Ishikawa (cell line): Measurements from ENCODE around the gene DUSP22.

Experiments
- RAD21 ChIP-seq: IDR thresholded peaks from 2 replicates; pipeline ENCODE4 v1.6.1; 2012; ENCODE audit warnings: low read depth
- TEAD4 ChIP-seq: IDR thresholded peaks from 2 replicates; pipeline ENCODE4 v1.6.1; 2012
- YY1 ChIP-seq: IDR thresholded peaks from 2 replicates; pipeline ENCODE4 v1.6.1; 2012; ENCODE audit warnings: low read depth
- TF ChIP-seq, protein P1 (sequence below): IDR thresholded peaks from 2 replicates; pipeline ENCODE4 v1.6.1; 2012
- TF ChIP-seq, protein P2 (sequence below): IDR thresholded peaks from 2 replicates; pipeline ENCODE4 v1.6.1; 2012

DNA sequence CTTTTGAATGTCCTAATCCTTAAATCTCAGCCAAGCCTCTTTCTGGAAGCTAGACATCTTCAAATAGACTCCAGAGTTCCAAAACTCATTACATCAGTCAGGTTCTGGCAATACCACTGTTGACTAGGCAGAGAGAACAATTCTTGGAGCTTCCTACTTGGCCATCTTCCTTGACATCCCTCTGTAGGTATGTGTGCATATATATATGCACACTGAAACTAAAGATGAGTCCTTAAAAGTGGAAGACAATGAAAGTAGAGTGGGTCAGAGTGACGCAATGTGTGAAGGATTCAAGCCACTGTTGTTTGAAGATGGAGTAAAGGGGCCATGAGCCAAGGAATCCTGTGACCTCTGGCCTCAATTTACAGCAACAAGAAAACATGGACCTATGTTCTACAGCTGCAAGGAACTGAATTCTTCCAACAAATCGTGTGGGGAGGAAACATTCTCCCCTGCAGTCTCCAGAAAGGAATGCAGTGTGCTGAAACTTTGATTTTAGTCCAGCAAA is 18.7 kb upstream of the DUSP22 start:
- TF ChIP-seq, protein P1, sequence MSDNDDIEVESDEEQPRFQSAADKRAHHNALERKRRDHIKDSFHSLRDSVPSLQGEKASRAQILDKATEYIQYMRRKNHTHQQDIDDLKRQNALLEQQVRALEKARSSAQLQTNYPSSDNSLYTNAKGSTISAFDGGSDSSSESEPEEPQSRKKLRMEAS: no peak
- no peak for TF ChIP-seq RAD21
- TF ChIP-seq, protein P2, sequence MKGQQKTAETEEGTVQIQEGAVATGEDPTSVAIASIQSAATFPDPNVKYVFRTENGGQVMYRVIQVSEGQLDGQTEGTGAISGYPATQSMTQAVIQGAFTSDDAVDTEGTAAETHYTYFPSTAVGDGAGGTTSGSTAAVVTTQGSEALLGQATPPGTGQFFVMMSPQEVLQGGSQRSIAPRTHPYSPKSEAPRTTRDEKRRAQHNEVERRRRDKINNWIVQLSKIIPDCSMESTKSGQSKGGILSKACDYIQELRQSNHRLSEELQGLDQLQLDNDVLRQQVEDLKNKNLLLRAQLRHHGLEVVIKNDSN: no peak
- no peak for TF ChIP-seq YY1
- TF ChIP-seq TEAD4: no peak
